Stimulated activated CD8-positive, alpha-beta memory T cell treated with anti-CD3 and anti-CD28 coated beads, Interleukin-2, amount 100 ng/mL, for 1 hour (primary cell): ENCODE data around the gene TTLL9.

Source experiments
- DNase-seq, 2 donors: peaks; one replicate each; pipeline ENCODE4 v3.0.0-alpha.2; 2020; ENCODE audit warnings: low read depth in 2 of 2

Gene TTLL9

GRCh38 chr20:31979713-31980426 is 109.4 kb downstream of the TTLL9 start:
- no peak for DNase-seq

GRCh38 chr20:31981784-31982183 is 111.3 kb downstream of the TTLL9 start:
- no peak for DNase-seq

GRCh38 chr20:31984981-31985471 is 114.6 kb downstream of the TTLL9 start:
- DNase-seq, result no peak

GRCh38 chr20:31987744-31988143 is 117.3 kb downstream of the TTLL9 start:
- DNase-seq, result no peak

GRCh38 chr20:31988430-31989015 is 118.1 kb downstream of the TTLL9 start:
- no peak for DNase-seq

- DNase-seq, result no peak
Measured at GRCh38 chr20:31989030-31989645, 118.7 kb downstream of the TTLL9 start.

- no peak for DNase-seq
Measured at GRCh38 chr20:31990641-31991338, 120.4 kb downstream of the TTLL9 start.

GRCh38 chr20:31991339-31991705 is 120.9 kb downstream of the TTLL9 start:
- no peak for DNase-seq

GRCh38 chr20:31992086-31992485 is 121.7 kb downstream of the TTLL9 start:
- DNase-seq, result no peak
